GM12864 (cell line): ENCODE measurements around the gene EOGT.

ENCODE experiments used
- DNase-seq: peaks from one replicate; pipeline ENCODE4 v3.0.0-alpha.2; 2011; ENCODE audit warnings: low read depth
- H3K4me3 ChIP-seq: 2 replicates; pipeline ENCODE4 v1.5.1; 2011; ENCODE audit warnings: mild to moderate bottlenecking, low read depth, low read length, control low read depth
- TF ChIP-seq, protein P1 (sequence below): IDR thresholded peaks from 2 replicates; pipeline ENCODE4 v1.5.1; 2011; ENCODE audit warnings: low read depth, mild to moderate bottlenecking, moderate library complexity, low read length, control low read depth, inconsistent platforms; ENCODE audit errors: missing control alignments

EOGT gene

GRCh38 chr3:68963891-68964290 lies 49.6 kb downstream of the EOGT start:
- DNase-seq = no peak
- TF ChIP-seq, protein P1, sequence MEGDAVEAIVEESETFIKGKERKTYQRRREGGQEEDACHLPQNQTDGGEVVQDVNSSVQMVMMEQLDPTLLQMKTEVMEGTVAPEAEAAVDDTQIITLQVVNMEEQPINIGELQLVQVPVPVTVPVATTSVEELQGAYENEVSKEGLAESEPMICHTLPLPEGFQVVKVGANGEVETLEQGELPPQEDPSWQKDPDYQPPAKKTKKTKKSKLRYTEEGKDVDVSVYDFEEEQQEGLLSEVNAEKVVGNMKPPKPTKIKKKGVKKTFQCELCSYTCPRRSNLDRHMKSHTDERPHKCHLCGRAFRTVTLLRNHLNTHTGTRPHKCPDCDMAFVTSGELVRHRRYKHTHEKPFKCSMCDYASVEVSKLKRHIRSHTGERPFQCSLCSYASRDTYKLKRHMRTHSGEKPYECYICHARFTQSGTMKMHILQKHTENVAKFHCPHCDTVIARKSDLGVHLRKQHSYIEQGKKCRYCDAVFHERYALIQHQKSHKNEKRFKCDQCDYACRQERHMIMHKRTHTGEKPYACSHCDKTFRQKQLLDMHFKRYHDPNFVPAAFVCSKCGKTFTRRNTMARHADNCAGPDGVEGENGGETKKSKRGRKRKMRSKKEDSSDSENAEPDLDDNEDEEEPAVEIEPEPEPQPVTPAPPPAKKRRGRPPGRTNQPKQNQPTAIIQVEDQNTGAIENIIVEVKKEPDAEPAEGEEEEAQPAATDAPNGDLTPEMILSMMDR = no peak
- no peak overlapping the region for H3K4me3 ChIP-seq

GRCh38 chr3:68963376-68963775 lies 50.1 kb downstream of the EOGT start:
- TF ChIP-seq, protein P1 = no peak

DNA sequence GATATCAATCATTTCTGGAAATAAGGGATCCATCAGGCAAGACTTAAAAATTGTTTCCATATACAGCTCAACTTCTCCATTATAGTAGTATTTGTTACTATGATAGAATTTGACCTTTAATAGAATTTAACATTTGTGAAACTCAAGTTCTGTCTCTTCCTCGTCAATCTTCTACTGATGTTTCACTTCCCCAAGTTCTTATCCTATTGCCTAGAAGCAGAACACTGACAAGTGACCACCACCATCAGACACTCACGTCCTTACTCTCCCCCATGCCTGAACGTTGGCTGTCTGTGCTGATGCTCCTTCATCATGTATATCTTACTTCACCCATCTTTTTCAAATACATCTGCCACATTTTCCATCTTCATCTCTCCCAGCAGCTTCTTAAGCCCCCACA lies 54.6 kb downstream of the EOGT start:
- no peak overlapping the region for H3K4me3 ChIP-seq
- no peak for DNase-seq
- TF ChIP-seq, protein P1 = no peak

More at GRCh38 chr3:68963376-68963775, 50.1 kb downstream of the EOGT start:
- DNase-seq = no peak
- no peak overlapping the region for H3K4me3 ChIP-seq

DNA sequence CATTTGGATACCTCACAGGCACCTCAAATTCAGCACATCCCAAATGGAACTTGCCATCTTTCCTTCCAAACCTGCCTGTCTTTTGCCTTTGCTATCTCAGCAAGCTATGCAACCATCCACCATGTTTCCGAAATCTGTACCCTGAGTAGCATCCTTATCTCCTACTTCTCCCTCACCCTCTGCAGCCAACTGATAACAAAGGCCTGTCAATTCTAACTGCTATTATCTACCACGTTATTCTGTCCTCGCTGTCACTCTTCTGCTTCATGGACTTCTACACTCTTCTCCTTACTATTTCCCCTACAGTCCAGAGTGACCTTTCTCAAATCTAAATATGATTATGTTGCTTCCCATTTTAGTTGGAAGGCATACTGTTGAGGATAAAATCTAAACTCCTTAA lies 55.6 kb downstream of the EOGT start:
- TF ChIP-seq, protein P1 = no peak

DNA sequence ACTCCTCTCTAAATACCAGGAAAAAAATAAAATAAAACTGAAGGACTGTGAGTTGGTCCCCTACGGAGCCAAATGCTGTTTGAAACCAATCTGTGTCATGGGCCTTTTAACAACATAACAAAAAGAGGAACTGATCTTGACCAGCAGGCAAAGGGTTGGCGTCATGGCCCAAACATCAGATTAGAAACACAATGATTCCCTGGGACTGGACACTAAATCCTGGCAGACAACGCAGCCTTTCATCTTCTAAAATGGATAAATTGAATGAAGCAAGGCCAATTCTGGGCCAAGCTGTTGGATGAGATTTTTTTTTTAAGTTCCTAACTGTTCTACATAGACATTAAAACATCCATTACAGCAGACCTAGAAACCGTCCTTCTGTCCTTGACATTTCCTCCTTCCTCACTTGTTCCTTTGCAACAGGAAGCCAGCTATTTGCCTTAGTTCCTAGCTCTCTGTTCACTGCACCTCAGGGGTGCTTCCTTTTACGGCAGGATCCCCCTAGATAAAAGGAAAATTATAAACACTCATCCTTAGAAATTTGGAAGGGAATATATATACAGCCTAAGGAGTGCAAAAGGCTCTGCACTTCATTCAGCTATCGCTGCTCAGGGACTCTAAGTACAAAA lies 59.6 kb downstream of the EOGT start:
- H3K4me3 ChIP-seq = no peak overlapping the region
- TF ChIP-seq, protein P1 = no peak
- no peak for DNase-seq

More for the DNA sequence above, 55.6 kb downstream of the EOGT start:
- H3K4me3 ChIP-seq = no peak overlapping the region
- no peak for DNase-seq

DNA sequence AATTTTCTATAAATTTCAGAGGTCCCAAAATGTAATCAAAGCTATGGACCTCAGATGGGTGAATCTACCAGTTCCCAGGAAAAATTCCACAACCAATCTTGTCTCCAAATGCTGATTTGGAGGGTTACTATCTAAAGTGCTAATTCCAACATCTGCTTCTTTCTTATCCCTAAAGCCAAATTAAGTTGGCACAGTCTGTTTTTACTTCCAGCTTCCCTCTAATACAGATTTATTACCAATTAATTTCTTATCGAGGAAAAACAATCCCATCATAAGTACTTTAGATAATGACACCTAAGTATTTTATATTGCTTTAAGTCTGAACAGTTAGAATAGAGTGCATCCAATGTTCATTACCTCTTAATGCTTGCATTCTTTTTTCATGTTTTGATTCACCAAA lies 68.3 kb downstream of the EOGT start:
- no peak overlapping the region for H3K4me3 ChIP-seq
- TF ChIP-seq, protein P1 = no peak
- no peak for DNase-seq
